Measurements from ENCODE around the gene DLGAP1. TPM values are rescaled to one million over a fixed set of nuclear protein-coding genes. Genes with fewer than 3 reads are reported as not detected.

Gene DLGAP1
- total RNA-seq, 1 donor from 2014 or later, result 5.4 TPM

- no peak overlapping the region for H3K27ac ChIP-seq
- H3K4me3 ChIP-seq, result no peak overlapping the region
- no peak for ATAC-seq
- no peaks in the 10 kb centered on the region for H3K27me3 ChIP-seq
- peaks cover 6% of the 10 kb centered on the region for H3K4me1 ChIP-seq
- intact Hi-C loops (cut with DNase I), result no loop called here
- H3K36me3 ChIP-seq, result no peaks in the 10 kb centered on the region
- H3K9me3 ChIP-seq, result no peaks in the 10 kb centered on the region
- no peak for DNase-seq
- TF ChIP-seq CTCF (IDR thresholded peaks at IDR 0.05), result no peak
Observed at GRCh38 chr18:3873211-3873610, 581.9 kb downstream of the DLGAP1 start.

GRCh38 chr18:3872641-3873040 lies 582.5 kb downstream of the DLGAP1 start:
- no peak overlapping the region for H3K27ac ChIP-seq
- H3K9me3 ChIP-seq, result no peaks in the 10 kb centered on the region
- DNase-seq (no peak), ATAC-seq (no peak)
- intact Hi-C loops (cut with DNase I), result no loop called here
- TF ChIP-seq CTCF (IDR thresholded peaks at IDR 0.05), result no peak
- peaks cover 6% of the 10 kb centered on the region for H3K4me1 ChIP-seq
- no peak overlapping the region for H3K4me3 ChIP-seq
- H3K27me3 ChIP-seq, result no peaks in the 10 kb centered on the region
- H3K36me3 ChIP-seq, result no peaks in the 10 kb centered on the region

- DNase-seq, result no peak
- Histone ChIP-seq H3K27ac (no peak overlapping the region), H3K4me3 (no peak overlapping the region), H3K4me1 (peaks cover 6% of the 10 kb centered on the region), H3K9me3 (no peaks in the 10 kb centered on the region), H3K36me3 (no peaks in the 10 kb centered on the region), H3K27me3 (no peaks in the 10 kb centered on the region)
- TF ChIP-seq CTCF (IDR thresholded peaks at IDR 0.05), result no peak
- intact Hi-C loops (cut with DNase I), result no loop called here
- no peak for ATAC-seq
Observed at GRCh38 chr18:3871687-3872086, 583.4 kb downstream of the DLGAP1 start.

GRCh38 chr18:3870914-3871313 lies 584.2 kb downstream of the DLGAP1 start:
- no peak for TF ChIP-seq CTCF (IDR thresholded peaks at IDR 0.05)
- no peaks in the 10 kb centered on the region for H3K9me3 ChIP-seq
- ATAC-seq (no peak), DNase-seq (no peak)
- no peaks in the 10 kb centered on the region for H3K36me3 ChIP-seq
- no peak overlapping the region for H3K4me3 ChIP-seq
- no peak overlapping the region for H3K27ac ChIP-seq
- H3K4me1 ChIP-seq, result peaks cover 6% of the 10 kb centered on the region
- intact Hi-C loops (cut with DNase I), result no loop called here
- no peaks in the 10 kb centered on the region for H3K27me3 ChIP-seq

- Histone ChIP-seq H3K36me3 (no peaks in the 10 kb centered on the region), H3K4me1 (no peaks in the 10 kb centered on the region), H3K27me3 (no peaks in the 10 kb centered on the region), H3K27ac (no peak overlapping the region), H3K4me3 (no peak overlapping the region), H3K9me3 (no peaks in the 10 kb centered on the region)
- peak; percentile 47 for TF ChIP-seq CTCF (IDR thresholded peaks at IDR 0.05)
- no peak for DNase-seq
- ATAC-seq, result peak; percentile 91
- intact Hi-C loops (cut with DNase I), result no loop called here
Observed at GRCh38 chr18:3869848-3870247, 585.3 kb downstream of the DLGAP1 start.

- Histone ChIP-seq H3K27ac (no peak overlapping the region), H3K4me3 (no peak overlapping the region), H3K27me3 (no peaks in the 10 kb centered on the region), H3K36me3 (no peaks in the 10 kb centered on the region), H3K9me3 (no peaks in the 10 kb centered on the region), H3K4me1 (no peaks in the 10 kb centered on the region)
- ATAC-seq (no peak), DNase-seq (no peak)
- TF ChIP-seq CTCF (IDR thresholded peaks at IDR 0.05), result no peak
- intact Hi-C loops (cut with DNase I), result no loop called here
Observed at GRCh38 chr18:3867864-3868311, 587.2 kb downstream of the DLGAP1 start.
